ENCODE results near the gene NAB2.

Gene NAB2

DNA sequence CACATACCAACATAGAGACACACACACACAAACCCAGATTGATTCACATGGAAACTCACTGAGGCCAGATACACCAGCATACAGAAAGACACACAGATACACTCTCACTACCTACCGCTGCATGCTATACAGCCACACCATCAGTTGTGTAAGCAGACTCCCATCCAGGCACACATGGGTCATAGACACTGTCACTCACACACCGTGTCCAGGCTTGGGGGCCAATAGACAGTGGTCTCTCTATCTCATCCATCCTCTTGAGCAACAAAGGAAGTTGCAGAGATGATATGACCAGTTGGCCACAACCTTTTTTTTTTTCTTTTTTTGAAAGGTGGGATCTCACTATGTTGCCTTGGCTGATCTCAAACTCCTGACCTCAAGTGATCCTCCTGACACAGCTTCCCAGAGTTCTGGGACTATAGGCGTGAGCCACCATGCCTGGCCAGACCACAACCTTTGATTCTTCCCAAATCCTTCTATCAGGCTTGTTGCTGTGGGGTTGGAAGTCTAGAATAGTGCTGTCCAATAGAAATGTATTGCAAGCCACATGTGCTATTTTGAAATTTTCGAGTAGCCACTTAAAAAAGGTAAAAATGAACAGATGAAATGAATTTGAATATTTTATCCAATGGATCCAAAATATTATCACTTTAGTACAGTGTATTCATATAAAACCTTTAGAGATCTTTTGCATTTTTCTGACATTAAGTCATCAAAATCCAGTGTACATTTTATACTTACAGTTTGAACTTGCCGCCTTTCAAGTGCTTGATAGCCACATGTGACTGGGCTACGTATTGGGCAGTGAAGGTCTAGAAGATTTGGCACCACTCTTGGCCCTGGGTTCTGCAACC lies 51.1 kb downstream of the NAB2 start:
- no peak for DNase-seq (ENCODE audit: low read depth)
- TF ChIP-seq, protein P1, sequence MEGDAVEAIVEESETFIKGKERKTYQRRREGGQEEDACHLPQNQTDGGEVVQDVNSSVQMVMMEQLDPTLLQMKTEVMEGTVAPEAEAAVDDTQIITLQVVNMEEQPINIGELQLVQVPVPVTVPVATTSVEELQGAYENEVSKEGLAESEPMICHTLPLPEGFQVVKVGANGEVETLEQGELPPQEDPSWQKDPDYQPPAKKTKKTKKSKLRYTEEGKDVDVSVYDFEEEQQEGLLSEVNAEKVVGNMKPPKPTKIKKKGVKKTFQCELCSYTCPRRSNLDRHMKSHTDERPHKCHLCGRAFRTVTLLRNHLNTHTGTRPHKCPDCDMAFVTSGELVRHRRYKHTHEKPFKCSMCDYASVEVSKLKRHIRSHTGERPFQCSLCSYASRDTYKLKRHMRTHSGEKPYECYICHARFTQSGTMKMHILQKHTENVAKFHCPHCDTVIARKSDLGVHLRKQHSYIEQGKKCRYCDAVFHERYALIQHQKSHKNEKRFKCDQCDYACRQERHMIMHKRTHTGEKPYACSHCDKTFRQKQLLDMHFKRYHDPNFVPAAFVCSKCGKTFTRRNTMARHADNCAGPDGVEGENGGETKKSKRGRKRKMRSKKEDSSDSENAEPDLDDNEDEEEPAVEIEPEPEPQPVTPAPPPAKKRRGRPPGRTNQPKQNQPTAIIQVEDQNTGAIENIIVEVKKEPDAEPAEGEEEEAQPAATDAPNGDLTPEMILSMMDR (IDR thresholded peaks at IDR 0.05; ENCODE audit: insufficient read depth, low read depth, low read length, missing control alignments) = no peak
- no peak overlapping the region for H3K4me3 ChIP-seq (ENCODE audit: low read depth, low read length)

DNA sequence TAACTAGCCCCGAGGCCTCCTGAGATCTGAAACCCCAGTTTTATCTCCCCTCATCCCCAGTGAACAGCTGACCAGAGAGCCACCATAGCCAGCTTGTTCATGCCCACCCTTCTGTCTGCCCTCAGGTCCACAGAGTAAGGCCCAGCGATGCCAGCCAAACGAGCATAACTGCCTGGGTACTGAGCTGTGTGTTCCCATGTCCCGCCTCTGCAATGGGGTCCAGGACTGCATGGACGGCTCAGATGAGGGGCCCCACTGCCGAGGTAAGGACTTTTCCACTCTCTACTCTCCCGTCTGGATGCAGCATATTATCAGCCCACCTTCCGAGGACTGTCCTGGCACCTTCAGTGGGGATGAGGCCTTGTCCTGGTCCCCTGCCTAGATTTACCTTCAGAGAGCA lies 52.3 kb downstream of the NAB2 start:
- DNase-seq (ENCODE audit: low read depth) = no peak
- TF ChIP-seq, protein P1 (IDR thresholded peaks at IDR 0.05; ENCODE audit: insufficient read depth, low read depth, low read length, missing control alignments) = no peak
- no peak overlapping the region for H3K4me3 ChIP-seq (ENCODE audit: low read depth, low read length)

DNA sequence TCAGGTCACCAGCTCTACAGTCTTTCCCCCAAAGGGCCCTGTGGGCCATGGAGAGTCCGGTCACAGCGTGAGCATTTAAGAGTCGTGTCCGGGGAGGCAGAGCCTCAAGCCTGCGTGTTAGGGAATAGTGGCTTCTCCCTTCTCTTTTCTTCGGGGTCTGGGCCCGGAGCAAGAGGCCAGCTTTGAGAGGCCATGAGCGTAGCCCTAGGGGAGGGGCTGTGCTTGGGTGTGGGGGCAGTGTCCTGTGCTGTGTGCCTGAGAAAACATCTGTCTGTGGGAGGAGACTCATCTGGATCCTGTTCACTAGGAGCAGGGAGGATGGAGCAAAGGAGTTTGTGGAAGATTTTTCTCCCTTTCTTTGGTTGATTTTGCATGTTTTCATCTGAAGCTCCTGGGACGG lies 53.2 kb downstream of the NAB2 start:
- no peak overlapping the region for H3K4me3 ChIP-seq (ENCODE audit: low read depth, low read length)
- TF ChIP-seq, protein P1 (IDR thresholded peaks at IDR 0.05; ENCODE audit: insufficient read depth, low read depth, low read length, missing control alignments) = no peak
- DNase-seq (ENCODE audit: low read depth) = no peak

DNA sequence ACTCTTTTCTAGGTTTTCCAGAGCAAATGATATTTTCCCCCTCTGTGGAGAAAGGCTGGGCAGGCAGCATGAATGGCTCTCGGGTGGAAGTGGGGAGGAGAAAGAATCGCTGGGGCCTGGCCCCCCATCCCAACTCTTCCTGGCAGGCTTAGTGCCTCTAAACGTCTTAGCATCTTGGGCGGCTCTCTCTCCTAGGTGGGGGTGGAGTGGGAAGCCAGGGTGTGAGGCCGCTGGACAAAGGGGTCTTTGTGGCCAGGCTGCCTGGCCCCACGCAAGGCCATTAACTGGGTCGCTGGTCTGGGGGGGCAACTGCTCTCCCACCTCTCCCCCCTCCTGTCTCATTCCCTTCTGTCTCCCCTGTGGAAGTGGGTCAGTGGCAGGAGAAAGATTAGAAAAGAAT lies 53.8 kb downstream of the NAB2 start:
- TF ChIP-seq, protein P1 (IDR thresholded peaks at IDR 0.05; ENCODE audit: insufficient read depth, low read depth, low read length, missing control alignments) = no peak
- no peak for DNase-seq (ENCODE audit: low read depth)
- no peak overlapping the region for H3K4me3 ChIP-seq (ENCODE audit: low read depth, low read length)

DNA sequence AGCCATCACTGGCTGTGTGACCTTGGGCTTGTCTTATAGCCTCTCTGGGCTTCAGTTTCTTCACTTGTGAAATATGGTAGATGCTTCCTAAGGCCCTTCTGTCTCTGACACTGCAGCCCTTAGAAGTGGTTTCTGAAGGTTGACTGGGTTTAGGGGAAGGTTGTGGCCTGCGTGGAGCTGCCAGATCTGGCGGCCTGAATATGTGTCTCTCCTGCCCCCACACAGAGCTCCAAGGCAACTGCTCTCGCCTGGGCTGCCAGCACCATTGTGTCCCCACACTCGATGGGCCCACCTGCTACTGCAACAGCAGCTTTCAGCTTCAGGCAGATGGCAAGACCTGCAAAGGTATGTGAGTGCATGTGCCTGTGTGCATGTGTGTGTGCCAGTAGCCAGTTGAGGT lies 54.5 kb downstream of the NAB2 start:
- no peak for DNase-seq (ENCODE audit: low read depth)
- TF ChIP-seq, protein P1 (IDR thresholded peaks at IDR 0.05; ENCODE audit: insufficient read depth, low read depth, low read length, missing control alignments) = no peak
- no peak overlapping the region for H3K4me3 ChIP-seq (ENCODE audit: low read depth, low read length)

Measured in GM12865 (cell line).